Measurements from ENCODE around the gene NEURL1B.

DNA sequence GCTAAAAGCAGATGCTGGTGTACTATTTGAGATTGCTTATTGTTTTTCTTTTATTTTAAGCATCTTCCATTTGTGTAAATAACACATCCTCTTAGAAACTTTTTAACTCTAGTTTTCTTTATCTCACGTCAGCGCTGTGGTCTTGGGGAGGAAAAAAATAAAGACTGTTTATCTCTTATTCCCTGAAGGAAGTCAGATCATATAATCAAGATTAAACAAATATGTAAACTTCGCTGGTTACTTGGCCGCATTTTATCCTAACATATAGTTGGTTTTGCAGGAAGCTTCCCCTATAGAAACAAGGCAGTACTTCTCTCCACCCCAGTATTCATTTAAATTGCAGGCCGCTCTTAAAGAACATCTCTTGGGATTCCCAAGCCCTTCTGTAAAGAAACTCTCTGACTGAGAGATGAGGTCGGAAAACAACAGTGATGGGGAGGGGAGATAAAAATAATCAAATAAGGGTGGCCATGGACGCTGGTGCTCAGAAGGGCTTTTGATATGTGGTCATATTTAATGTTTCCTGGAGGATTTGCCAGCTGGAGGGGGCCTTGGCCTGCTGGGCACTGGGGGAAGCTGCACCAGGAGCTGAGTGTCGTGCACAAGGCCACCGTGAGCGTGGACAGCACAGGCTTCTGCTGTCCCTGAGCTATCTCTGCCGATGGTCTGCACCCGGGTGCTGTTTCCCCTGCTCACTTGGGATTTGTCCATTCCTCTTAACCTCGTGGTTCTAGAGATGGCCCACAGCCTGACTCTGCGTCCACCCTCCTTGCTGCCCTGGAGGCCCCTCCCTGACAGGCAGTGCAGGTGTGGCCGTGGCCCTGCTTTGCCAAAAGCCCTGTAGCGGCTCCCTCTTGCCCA, 23.8 kb downstream of the NEURL1B start:
- TF ChIP-seq, protein P1, sequence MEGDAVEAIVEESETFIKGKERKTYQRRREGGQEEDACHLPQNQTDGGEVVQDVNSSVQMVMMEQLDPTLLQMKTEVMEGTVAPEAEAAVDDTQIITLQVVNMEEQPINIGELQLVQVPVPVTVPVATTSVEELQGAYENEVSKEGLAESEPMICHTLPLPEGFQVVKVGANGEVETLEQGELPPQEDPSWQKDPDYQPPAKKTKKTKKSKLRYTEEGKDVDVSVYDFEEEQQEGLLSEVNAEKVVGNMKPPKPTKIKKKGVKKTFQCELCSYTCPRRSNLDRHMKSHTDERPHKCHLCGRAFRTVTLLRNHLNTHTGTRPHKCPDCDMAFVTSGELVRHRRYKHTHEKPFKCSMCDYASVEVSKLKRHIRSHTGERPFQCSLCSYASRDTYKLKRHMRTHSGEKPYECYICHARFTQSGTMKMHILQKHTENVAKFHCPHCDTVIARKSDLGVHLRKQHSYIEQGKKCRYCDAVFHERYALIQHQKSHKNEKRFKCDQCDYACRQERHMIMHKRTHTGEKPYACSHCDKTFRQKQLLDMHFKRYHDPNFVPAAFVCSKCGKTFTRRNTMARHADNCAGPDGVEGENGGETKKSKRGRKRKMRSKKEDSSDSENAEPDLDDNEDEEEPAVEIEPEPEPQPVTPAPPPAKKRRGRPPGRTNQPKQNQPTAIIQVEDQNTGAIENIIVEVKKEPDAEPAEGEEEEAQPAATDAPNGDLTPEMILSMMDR (IDR thresholded peaks at IDR 0.05) = no peak
- TF ChIP-seq POLR2A (IDR thresholded peaks at IDR 0.05) (no peak), POLR2AphosphoS5 (IDR thresholded peaks at IDR 0.05) (no peak), EP300 (IDR thresholded peaks at IDR 0.05) (no peak)

All from gastroesophageal sphincter (tissue), 3 donors.